H1 (cell line): Measurements from ENCODE around the gene TFAP2D.
A peak's percentile ranks its signal among the peaks of the same experiment; 100 is the strongest.

ENCODE experiments used
- CEBPB ChIP-seq: IDR thresholded peaks from 2 replicates; pipeline ENCODE4 v1.6.1; 2012; ENCODE audit warnings: low read depth, low read length
- CHD2 ChIP-seq: IDR thresholded peaks from 2 replicates; pipeline ENCODE4 v1.6.1; 2012; ENCODE audit warnings: low read length, improper control_type of control experiment
- CTCF ChIP-seq, 3 experiments: IDR thresholded peaks; 1 replicate in 2 of 3; 2 replicates in 1 of 3; pipeline versions ENCODE4 v1.5.1 to v1.6.1; 2011; ENCODE audit warnings: low read length in 3 of 3, mild to moderate bottlenecking in 3 of 3, inconsistent platforms in 2 of 3, low read depth in 1 of 3, moderate library complexity in 1 of 3; ENCODE audit not compliant: insufficient read depth in 1 of 3; ENCODE audit errors: control extremely low read depth in 1 of 3
- EP300 ChIP-seq, 2 experiments: IDR thresholded peaks; 1 replicate in 1 of 2; 2 replicates in 1 of 2; pipeline ENCODE4 v1.6.1; 2011 to 2012; ENCODE audit warnings: low read depth in 2 of 2, low read length in 2 of 2, mild to moderate bottlenecking in 2 of 2, borderline replicate concordance in 1 of 2, inconsistent platforms in 1 of 2, moderate library complexity in 1 of 2
- HDAC6 ChIP-seq: IDR thresholded peaks from one replicate; pipeline ENCODE4 v1.7.1; 2012; ENCODE audit warnings: low read depth, mild to moderate bottlenecking, inconsistent platforms, low read length, moderate library complexity
- JUN ChIP-seq: IDR thresholded peaks from 2 replicates; pipeline ENCODE4 v1.6.1; 2011; ENCODE audit warnings: low read depth, mild to moderate bottlenecking, improper control_type of control experiment, low read length
- POLR2A ChIP-seq, 2 experiments: IDR thresholded peaks; 1 replicate in 1 of 2; 2 replicates in 1 of 2; pipeline ENCODE4 v1.6.1; 2011; ENCODE audit warnings: low read depth in 2 of 2, low read length in 2 of 2, mild to moderate bottlenecking in 2 of 2; ENCODE audit errors: control extremely low read depth in 1 of 2
- RNF2 ChIP-seq: fragments of 200-900, 300-1000 bp; sonication (generic); IDR thresholded peaks from 2 replicates; pipeline ENCODE4 v1.7.1; 2016; ENCODE audit warnings: borderline replicate concordance, low read depth, mild to moderate bottlenecking, antibody characterized with exemption, low read length; ENCODE audit not compliant: poor library complexity, severe bottlenecking; ENCODE audit errors: missing control alignments
- ZNF274 ChIP-seq: IDR thresholded peaks from 2 replicates; pipeline ENCODE4 v1.7.0; 2012; ENCODE audit warnings: low read length, borderline replicate concordance; ENCODE audit errors: extremely low read depth

DNA sequence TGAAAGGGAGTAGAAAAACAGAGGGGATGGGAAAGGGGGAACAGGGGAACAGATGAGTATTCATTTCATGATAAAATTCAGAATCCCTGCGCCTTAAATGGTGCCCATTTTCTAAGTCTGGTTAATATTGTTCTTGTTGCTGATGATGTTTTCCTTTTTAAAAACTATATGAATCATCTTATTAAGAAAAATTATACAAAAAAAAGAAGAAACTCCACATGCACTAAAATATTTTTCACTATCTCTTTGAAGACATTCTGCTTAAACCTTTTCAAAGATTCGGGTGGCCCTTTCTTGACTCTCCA lies 104.3 kb downstream of the TFAP2D start:
- TF ChIP-seq CEBPB (no peak), RNF2 (peak; percentile 59), CTCF (IDR thresholded peaks at IDR 0.05; ENCODE audit: control extremely low read depth in 1 of 3, insufficient read depth in 1 of 3, low read depth in 1 of 3, low read length in 3 of 3) (no peak), CHD2 (no peak), JUN (no peak), HDAC6 (no peak), ZNF274 (no peak), EP300 (IDR thresholded peaks at IDR 0.05; ENCODE audit: borderline replicate concordance in 1 of 2, low read depth in 2 of 2, low read length in 2 of 2) (no peak), POLR2A (IDR thresholded peaks at IDR 0.05; ENCODE audit: control extremely low read depth in 1 of 2, low read depth in 2 of 2, low read length in 2 of 2) (no peak)
